LoVo (cell line): Measurements from ENCODE around the gene HEBP2.

Experiments
- DNase-seq: peaks from one replicate; pipeline ENCODE4 v3.0.0-alpha.2; 2016; ENCODE audit warnings: low spot score

The HEBP2 gene

DNA sequence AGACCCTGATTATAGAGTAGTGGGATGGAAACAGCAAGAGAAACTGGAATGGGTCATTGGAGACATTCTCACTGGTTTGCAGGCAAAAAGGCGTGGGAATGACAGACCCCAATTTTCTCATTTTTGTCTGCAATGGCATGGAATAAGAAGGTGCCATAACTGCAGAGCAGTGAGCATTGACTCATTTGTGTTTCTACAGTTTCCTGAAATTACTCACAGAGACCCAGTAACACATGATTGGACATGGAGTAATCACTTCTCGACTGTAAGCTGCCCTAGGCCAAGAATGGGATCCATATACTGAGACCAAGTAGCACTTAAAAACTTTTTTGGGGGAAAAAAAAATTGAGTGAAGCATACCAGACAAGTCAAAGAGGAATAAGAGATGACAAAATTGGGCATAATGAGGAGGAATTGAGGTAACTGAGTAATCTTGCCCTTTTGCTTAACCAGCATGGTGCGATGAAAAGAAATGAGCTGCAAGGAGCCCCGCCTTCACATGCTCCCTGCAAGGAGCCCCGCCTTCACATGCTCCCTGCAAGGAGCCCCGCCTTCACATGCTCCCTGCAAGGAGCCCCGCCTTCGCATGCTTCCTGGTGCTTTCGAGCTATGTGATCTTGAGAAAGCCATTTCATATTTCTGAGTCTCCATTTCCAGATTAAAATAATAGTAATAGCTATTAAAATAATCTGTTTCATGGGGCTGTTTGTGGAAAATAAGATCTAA lies 51.1 kb downstream of the HEBP2 start:
- DNase-seq: peak; percentile 75

DNA sequence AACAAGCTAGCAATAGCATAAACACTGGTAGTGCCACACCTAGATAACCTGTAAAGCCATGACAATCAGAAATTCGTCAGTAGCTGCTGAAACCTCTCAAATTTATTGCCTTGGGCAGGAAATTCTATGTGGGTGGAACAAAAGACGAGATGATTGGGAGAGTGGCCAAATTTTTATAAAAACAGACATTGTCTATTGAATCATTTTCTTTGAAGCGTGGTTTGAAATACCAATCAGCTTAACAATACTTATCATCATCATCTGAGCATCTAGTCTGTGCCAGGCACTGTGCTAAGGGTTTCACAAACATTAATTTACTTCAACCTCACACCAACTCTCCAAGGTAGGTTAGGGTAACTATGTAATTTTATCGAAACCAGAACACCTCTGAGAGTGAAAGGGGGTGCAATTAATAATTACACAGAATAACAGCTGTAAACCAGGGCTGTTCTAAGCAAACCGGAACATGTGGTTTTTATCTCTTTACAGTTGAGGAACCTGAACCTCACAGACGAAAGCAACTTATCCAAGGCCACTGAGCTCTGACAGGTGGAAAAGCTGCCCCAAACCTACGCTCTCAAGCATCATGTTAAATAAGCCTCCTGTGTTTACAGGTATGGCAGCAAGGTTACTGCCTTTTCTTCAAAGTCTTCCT lies 51.9 kb downstream of the HEBP2 start:
- peak; percentile 79 for DNase-seq

DNA sequence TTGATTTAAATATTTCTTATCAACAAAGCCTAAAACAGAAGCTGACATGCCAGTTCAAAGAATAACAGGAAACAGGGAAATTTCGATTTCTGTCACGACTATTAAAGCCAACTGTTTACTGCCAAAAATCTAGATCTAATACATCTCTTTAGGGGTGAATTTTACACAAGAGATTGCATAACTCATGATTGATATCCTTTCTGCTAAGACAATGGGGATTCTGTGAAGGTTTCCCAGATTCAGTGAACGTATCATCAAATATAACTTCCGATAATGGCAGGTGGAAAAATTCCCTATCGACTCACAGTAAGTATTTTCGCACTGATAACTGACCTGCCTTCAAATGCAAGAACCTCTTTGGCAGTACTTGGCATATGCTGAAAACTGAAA lies 52.4 kb downstream of the HEBP2 start:
- no peak for DNase-seq

DNA sequence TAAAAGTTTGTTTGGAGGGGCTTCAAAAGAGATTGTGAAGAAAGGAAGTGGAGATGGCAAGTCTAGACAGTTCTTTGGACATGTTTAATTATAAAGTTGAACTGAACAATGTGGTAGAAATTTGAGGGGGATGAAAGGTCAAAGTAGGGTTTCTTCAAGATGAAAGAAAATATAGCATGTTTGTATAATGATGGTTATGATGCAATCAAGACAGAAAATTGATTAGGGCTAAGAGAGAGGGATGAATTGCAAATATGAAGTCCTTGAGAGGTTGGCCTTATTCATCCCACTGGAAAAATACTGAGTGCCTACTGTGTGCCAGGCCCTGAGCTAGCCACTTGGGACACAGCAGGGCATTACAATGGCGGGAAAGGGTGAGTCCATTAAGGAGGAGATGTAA lies 57.6 kb downstream of the HEBP2 start:
- no peak for DNase-seq

DNA sequence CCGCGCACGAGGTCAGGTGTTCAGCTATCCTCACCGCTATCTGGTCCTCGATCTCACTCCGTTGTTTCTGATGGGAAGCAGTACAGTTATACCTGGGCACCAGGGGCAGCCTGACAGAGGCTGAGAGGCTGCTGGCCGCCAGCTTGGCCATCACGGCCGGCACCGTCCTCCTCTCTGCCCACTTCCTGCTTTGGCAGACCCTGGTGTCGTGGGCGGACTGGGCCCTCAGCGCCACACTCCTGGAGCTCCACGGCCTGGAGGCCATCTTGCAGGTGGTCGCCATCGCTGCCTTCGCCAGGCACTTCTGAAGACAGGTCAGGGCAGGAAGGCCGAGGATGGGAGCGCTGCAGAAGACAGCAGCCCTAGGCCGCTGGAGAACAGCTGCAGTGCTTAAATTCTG lies 60.1 kb downstream of the HEBP2 start:
- DNase-seq: no peak

DNA sequence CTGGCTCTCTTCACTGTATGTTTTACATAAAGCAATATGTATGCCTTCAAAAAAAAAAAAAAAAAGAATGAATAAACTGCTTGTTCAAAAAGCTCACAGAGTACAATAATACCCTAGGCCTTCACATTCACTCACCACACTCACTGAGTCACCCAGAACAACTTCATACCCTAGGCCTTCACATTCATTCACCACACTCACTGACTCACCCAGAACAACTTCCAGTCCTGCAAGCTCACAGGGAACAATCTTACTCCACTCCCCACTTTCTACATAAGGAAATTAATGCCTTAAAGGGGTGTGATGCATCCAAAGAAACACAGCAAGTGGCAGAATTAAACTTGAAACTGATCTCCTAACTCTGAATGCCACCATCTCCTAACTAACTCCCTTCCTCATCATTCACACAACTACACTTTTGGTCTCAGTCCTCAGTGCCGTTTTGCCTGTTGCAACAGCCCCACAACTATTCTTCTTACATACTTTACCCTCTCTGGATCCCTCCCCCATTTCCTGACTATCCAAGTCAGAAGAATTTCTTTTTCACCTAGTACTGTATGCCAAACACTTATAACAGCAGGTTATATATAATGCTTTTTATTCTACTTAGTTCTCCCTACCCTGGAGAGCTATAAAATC lies 61.1 kb downstream of the HEBP2 start:
- peak; percentile 42 for DNase-seq

DNA sequence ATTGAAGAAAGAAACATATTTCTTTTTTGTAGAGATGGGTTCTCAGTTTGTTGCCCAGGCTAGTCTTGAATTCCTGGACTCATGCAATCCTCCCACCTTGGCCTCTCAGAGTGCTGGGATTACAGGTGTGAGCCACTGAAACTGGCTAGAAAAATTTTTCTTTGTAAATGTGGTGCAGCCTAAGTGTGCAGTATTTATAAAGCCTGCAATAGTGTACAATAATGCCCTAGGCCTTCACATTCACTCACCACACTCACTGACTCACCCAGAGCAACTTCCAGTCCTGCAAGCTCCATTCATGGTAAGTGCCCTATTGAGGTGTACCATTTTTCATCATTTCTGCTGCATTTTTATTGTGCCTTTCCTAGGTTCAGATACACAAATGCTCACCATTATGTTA lies 63.9 kb downstream of the HEBP2 start:
- DNase-seq: no peak

DNA sequence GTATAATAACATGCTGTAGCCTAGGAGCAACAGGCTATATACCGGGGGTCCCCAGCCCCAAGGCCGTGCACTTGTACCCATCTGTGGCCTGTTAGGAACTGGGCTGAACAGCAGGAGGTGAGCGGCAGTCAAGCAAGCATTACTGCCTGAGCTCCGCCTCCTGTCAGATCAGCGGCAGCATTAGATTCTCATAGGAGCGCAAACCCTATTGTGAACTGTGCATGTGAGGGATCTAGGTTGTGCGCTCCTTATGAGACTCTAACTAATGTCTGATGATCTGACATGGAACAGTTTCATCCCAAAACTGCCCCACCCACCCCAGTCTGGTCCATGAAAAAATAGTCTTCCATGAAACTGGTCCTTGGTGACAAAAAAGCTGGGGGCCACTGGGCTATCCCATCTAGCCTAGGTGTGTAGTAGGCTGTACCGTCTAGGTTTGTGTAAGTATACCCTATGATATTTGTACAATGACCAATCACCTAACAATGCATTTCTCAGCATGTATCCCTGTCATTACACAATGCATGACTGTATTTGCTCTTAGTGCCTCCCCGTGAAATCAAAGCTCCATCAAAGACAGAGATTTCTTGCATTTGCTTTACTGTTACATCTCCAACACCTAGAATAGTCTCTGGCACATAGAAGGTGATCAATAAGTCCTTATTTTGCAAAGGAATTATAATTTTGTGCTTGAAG lies 64.4 kb downstream of the HEBP2 start:
- no peak for DNase-seq
